MM.1S (cell line): ENCODE results near the gene FLT1.

Source experiments
- EZH2 ChIP-seq: fragments of 300-600 bp; sonication (generic); optimal IDR thresholded peaks from 2 replicates; pipeline ENCODE3; 2017; ENCODE audit warnings: low read depth, mild to moderate bottlenecking, antibody characterized with exemption, low read length, mixed read lengths
- TF ChIP-seq, protein P1 (sequence below): fragments of 300-600 bp; sonication (generic); IDR thresholded peaks from 2 replicates; pipeline ENCODE4 v1.5.1; 2016; ENCODE audit warnings: antibody characterized with exemption, low read length, mixed read lengths

DNA sequence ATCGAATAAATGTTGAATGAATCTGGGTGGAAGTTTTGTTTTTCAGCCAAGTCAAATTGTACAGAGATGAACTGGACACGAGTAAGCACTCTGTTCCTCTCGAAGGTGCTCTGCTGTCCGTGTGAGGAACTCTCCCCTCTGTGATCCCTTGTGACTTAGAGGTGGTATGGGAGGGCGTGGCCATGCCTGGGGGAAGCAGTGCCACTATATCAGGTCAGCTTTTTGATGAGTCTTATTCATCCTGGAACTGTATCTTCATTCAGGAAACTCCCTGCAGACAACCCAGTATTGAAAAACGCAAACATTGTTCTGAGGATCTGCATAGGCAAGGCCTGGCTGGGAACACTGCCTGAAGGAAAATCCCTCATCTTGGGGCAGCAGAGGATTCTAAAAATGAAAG lies 45.7 kb upstream of the FLT1 start:
- no peak for TF ChIP-seq EZH2
- TF ChIP-seq, protein P1, sequence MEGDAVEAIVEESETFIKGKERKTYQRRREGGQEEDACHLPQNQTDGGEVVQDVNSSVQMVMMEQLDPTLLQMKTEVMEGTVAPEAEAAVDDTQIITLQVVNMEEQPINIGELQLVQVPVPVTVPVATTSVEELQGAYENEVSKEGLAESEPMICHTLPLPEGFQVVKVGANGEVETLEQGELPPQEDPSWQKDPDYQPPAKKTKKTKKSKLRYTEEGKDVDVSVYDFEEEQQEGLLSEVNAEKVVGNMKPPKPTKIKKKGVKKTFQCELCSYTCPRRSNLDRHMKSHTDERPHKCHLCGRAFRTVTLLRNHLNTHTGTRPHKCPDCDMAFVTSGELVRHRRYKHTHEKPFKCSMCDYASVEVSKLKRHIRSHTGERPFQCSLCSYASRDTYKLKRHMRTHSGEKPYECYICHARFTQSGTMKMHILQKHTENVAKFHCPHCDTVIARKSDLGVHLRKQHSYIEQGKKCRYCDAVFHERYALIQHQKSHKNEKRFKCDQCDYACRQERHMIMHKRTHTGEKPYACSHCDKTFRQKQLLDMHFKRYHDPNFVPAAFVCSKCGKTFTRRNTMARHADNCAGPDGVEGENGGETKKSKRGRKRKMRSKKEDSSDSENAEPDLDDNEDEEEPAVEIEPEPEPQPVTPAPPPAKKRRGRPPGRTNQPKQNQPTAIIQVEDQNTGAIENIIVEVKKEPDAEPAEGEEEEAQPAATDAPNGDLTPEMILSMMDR = no peak
